ENCODE measurements around the gene ZNF628.
A peak's percentile ranks its signal among the peaks of the same experiment; 100 is the strongest.

ZNF628 gene

GRCh38 chr19:55466241-55466614 is 10.2 kb upstream of the ZNF628 start:
- DNase-seq: no peak

- DNase-seq: peak; percentile 8 to 36
Observed at GRCh38 chr19:55467236-55468053, 9.0 kb upstream of the ZNF628 start.

- no peak for DNase-seq
Observed at GRCh38 chr19:55468054-55468393, 8.4 kb upstream of the ZNF628 start.

GRCh38 chr19:55471266-55471665 is 5.2 kb upstream of the ZNF628 start:
- no peak for DNase-seq

- DNase-seq: no peak
Observed at GRCh38 chr19:55472463-55472862, 4.0 kb upstream of the ZNF628 start.

- no peak for DNase-seq
Observed at GRCh38 chr19:55473225-55474012, 3.0 kb upstream of the ZNF628 start.

GRCh38 chr19:55474269-55475265 is 1.9 kb upstream of the ZNF628 start:
- DNase-seq: no peak

- DNase-seq: no peak
Observed at GRCh38 chr19:55477905-55478304, 1.5 kb downstream of the ZNF628 start.

GRCh38 chr19:55478364-55478763 is 1.9 kb downstream of the ZNF628 start:
- no peak for DNase-seq

- DNase-seq: no peak
Observed at GRCh38 chr19:55479045-55479444, 2.6 kb downstream of the ZNF628 start.

- DNase-seq: no peak
Observed at GRCh38 chr19:55479451-55480230, 3.2 kb downstream of the ZNF628 start.

GRCh38 chr19:55481148-55481793 is 4.9 kb downstream of the ZNF628 start:
- no peak for DNase-seq

GRCh38 chr19:55481794-55482155 is 5.4 kb downstream of the ZNF628 start:
- no peak for DNase-seq

GRCh38 chr19:55482156-55482961 is 5.9 kb downstream of the ZNF628 start:
- no peak for DNase-seq

GRCh38 chr19:55482967-55483705 is 6.7 kb downstream of the ZNF628 start:
- no peak for DNase-seq

GRCh38 chr19:55483706-55484592 is 7.5 kb downstream of the ZNF628 start:
- no peak for DNase-seq

GRCh38 chr19:55484593-55485438 is 8.4 kb downstream of the ZNF628 start, which contains the start of gene NAT14:
Gene NAT14, plus strand, starts transcription at chr19:55485188. Its CDS starts 521 bp downstream, at chr19:55485709.
- DNase-seq: peak; percentile 17 to 36

- peak; percentile 4 to 30 for DNase-seq
Observed at GRCh38 chr19:55485439-55486011, 9.1 kb downstream of the ZNF628 start.
